ENCODE measurements around the gene RBM33. TPM values are rescaled to one million over a fixed set of nuclear protein-coding genes. Genes with fewer than 3 reads are reported as not detected.

The RBM33 gene
- polyA plus RNA-seq, 2 of the 4 experiments (the other 2 are of a cell fraction): 21.7 to 21.9 TPM

GRCh38 chr7:155796381-155797261, 152.2 kb downstream of the RBM33 start:
- H3K4me2 ChIP-seq: peak overlapping the region; percentile 93
- CTCF ChIA-PET: interaction anchor here (0.7 to 2.3 kb wide), 11 partner anchors 9 to 1055 kb away, joined by 3 to 7 read pairs (median 3); no protein-coding TSS in a partner anchor

GRCh38 chr7:155797262-155798250, 153.1 kb downstream of the RBM33 start:
- H3K4me1 ChIP-seq: 0 out of 3 replicates have a peak, but pooled peaks cover 3% of the 10 kb centered on the region
- peak overlapping the region; percentile 93 for H3K4me2 ChIP-seq
- FAIRE-seq: no peak
- DNase-seq (ENCODE audit: low read depth in 1 of 2, low spot score in 1 of 2): no peak
- WGBS (ENCODE audit: missing lambda C conversion rate): 64% methylated on average over 26 of the region's 38 CpGs
- ATAC-seq: peak; percentile 30 to 64; a peak in 5 of 6 replicates
- CTCF ChIA-PET: interaction anchor here (0.6 to 3.2 kb wide), 21 partner anchors 10 to 1054 kb away, joined by 3 to 15 read pairs (median 3); no protein-coding TSS in a partner anchor
- no peaks in the 10 kb centered on the region for H3K9me3 ChIP-seq
- POLR2A ChIA-PET: no interaction called here
- H3K4me3 ChIP-seq: peak overlapping the region; percentile 33; the same call in 2 of the 3 replicates
- peak overlapping the region; percentile 60 to 79; a peak in 4 of 6 replicates for H3K27ac ChIP-seq
- no peak for TF ChIP-seq BHLHE40 (IDR thresholded peaks at IDR 0.05; ENCODE audit: low read depth, low read length)
- no peak for TF ChIP-seq GATA3 (IDR thresholded peaks at IDR 0.05; ENCODE audit: borderline replicate concordance)
- peak in 1 of 2 experiments; percentile 6; a peak in 1 of 5 replicates for TF ChIP-seq RAD21 (conservative IDR thresholded peaks at IDR 0.05 in 1 of 2, IDR thresholded peaks at IDR 0.05 in 1 of 2)
- no peak for TF ChIP-seq MYC (IDR thresholded peaks at IDR 0.05; ENCODE audit: borderline replicate concordance, low read length)
- no peak for TF ChIP-seq RFX5 (IDR thresholded peaks at IDR 0.05)
- no peak for TF ChIP-seq NR3C1 (IDR thresholded peaks at IDR 0.05)
- no peak for TF ChIP-seq TP53 (CRISPR knock-in tag; IDR thresholded peaks at IDR 0.05)
- TF ChIP-seq KDM1A (IDR thresholded peaks at IDR 0.05; ENCODE audit: low read depth): no peak

More at GRCh38 chr7:155796381-155797261, 152.2 kb downstream of the RBM33 start:
- TF ChIP-seq JUN (IDR thresholded peaks at IDR 0.05) (no peak), SMC3 (IDR thresholded peaks at IDR 0.05) (peak; percentile 95), RAD21 (conservative IDR thresholded peaks at IDR 0.05 in 1 of 2, IDR thresholded peaks at IDR 0.05 in 1 of 2) (peak; percentile 83 to 98), CTCF (IDR thresholded peaks at IDR 0.05) (peak; percentile 82)
- Histone ChIP-seq H3K4me3 (peak overlapping the region; percentile 33; the same call in 2 of the 3 replicates), H3K4me1 (0 out of 3 replicates have a peak, but pooled peaks cover 3% of the 10 kb centered on the region), H3K9me3 (no peaks in the 10 kb centered on the region), H3K27ac (peak overlapping the region; percentile 60 to 79; a peak in 4 of 6 replicates)
- 60% methylated on average over 30 of the region's 60 CpGs for WGBS (ENCODE audit: missing lambda C conversion rate)
- POLR2A ChIA-PET: no interaction called here
- FAIRE-seq (no peak), ATAC-seq (peak; percentile 80 to 94), DNase-seq (ENCODE audit: low read depth in 1 of 2, low spot score in 1 of 2) (peak; percentile 48 to 86)

- 72% methylated on average over 13 of the region's 13 CpGs for WGBS (ENCODE audit: missing lambda C conversion rate)
- no peak overlapping the region for H3K4me2 ChIP-seq
- no peak overlapping the region for H3K27ac ChIP-seq
- ChIA-PET POLR2A (no interaction called here), CTCF (interaction anchor here (0.8 to 3.2 kb wide), 15 partner anchors 12 to 1033 kb away, joined by 3 to 15 read pairs (median 3); no protein-coding TSS in a partner anchor)
- FAIRE-seq: no peak
- ATAC-seq: no peak
- no peaks in the 10 kb centered on the region for H3K9me3 ChIP-seq
- 0 out of 3 replicates have a peak, but pooled peaks cover 3% of the 10 kb centered on the region for H3K4me1 ChIP-seq
- no peak overlapping the region for H3K4me3 ChIP-seq
- no peak for DNase-seq (ENCODE audit: low read depth in 1 of 2, low spot score in 1 of 2)
- TF ChIP-seq RAD21 (conservative IDR thresholded peaks at IDR 0.05 in 1 of 2, IDR thresholded peaks at IDR 0.05 in 1 of 2) (no peak), ESRRA (IDR thresholded peaks at IDR 0.05; ENCODE audit: borderline replicate concordance, low read length) (no peak), PHF8 (IDR thresholded peaks at IDR 0.05; ENCODE audit: borderline replicate concordance, low read depth) (no peak), BCL3 (IDR thresholded peaks at IDR 0.05) (no peak), HES2 (IDR thresholded peaks at IDR 0.05) (no peak), FOSL2 (IDR thresholded peaks at IDR 0.05) (no peak), FOSL2 (CRISPR knock-in tag; IDR thresholded peaks at IDR 0.05) (no peak), USF2 (IDR thresholded peaks at IDR 0.05) (no peak), ZFP36 (IDR thresholded peaks at IDR 0.05; ENCODE audit: borderline replicate concordance, partially characterized antibody) (no peak), TP53 (CRISPR knock-in tag; IDR thresholded peaks at IDR 0.05) (no peak), JUNB (IDR thresholded peaks at IDR 0.05) (no peak), SMC3 (IDR thresholded peaks at IDR 0.05) (no peak), ELK1 (IDR thresholded peaks at IDR 0.05; ENCODE audit: low read depth, low read length) (no peak)
Observed at GRCh38 chr7:155798673-155799439, 154.4 kb downstream of the RBM33 start.

Data from A549 (cell line).